Astrocyte of the spinal cord (primary cell): ENCODE measurements around the gene DNM3.

Source experiments
- DNase-seq: peaks from one replicate; pipeline ENCODE4 v3.0.0; 2011; ENCODE audit warnings: low read depth, low spot score
- H3K4me3 ChIP-seq: 2 replicates; pipeline ENCODE4 v1.5.1; 2011; ENCODE audit warnings: low read depth, mild to moderate bottlenecking, low read length, moderate library complexity
- CTCF ChIP-seq: IDR thresholded peaks from 2 replicates; pipeline ENCODE4 v1.5.1; 2012; ENCODE audit warnings: low read depth, mild to moderate bottlenecking, low read length, inconsistent platforms
- in situ Hi-C: cut with HindIII; loops from 2 replicates; pipeline ENCODE4 v1.10.0; 2017; ENCODE audit warnings: low sequenced_read_pairs

DNM3 gene

GRCh38 chr1:171834821-171835220 is 6.5 kb upstream of the DNM3 start:
- H3K4me3 ChIP-seq = no peak overlapping the region
- TF ChIP-seq CTCF = no peak
- in situ Hi-C loops = no loop called here
- no peak for DNase-seq

GRCh38 chr1:171835891-171836290 is 5.4 kb upstream of the DNM3 start:
- DNase-seq = no peak
- no peak overlapping the region for H3K4me3 ChIP-seq
- in situ Hi-C loops = no loop called here
- TF ChIP-seq CTCF = no peak

GRCh38 chr1:171841931-171842761 is 848 bp downstream of the DNM3 start:
- DNase-seq = no peak
- TF ChIP-seq CTCF = no peak

GRCh38 chr1:171844381-171844780 is 3.1 kb downstream of the DNM3 start:
- no peak for TF ChIP-seq CTCF
- in situ Hi-C loops = no loop called here
- no peak overlapping the region for H3K4me3 ChIP-seq
- no peak for DNase-seq

More at GRCh38 chr1:171841931-171842761, 848 bp downstream of the DNM3 start:
- peak overlapping the region; percentile 59 for H3K4me3 ChIP-seq
- in situ Hi-C loops = no loop called here

DNA sequence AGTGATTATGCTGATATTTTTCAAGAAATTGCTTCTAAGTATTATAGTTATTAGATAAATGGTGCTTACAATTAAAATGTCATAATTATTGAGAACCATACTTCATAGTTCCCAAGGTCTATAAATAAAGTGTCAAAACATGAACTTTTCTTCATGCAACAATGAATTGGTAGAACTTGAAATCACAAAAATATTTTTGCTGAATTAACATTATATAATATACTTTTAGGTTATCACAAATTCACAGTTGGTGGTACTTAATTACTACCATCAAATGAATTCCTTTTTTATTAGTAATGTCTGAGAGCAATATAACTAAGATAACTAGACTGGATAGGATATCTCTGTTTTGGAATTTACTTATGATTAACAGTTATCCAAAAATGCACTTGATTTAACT is 4.7 kb downstream of the DNM3 start:
- TF ChIP-seq CTCF = no peak
- in situ Hi-C loops = no loop called here
- DNase-seq = no peak
- H3K4me3 ChIP-seq = no peak overlapping the region

- in situ Hi-C loops = no loop called here
- H3K4me3 ChIP-seq = no peak overlapping the region
- TF ChIP-seq CTCF = no peak
- DNase-seq = no peak
These were observed 8.1 kb downstream of the DNM3 start for GRCh38 chr1:171849245-171849898.
